ENCODE measurements around the gene GHSR. TPM values are rescaled to one million over a fixed set of nuclear protein-coding genes. Genes with fewer than 3 reads are reported as not detected.

GHSR gene
- total RNA-seq, 1 donor = not detected

DNA sequence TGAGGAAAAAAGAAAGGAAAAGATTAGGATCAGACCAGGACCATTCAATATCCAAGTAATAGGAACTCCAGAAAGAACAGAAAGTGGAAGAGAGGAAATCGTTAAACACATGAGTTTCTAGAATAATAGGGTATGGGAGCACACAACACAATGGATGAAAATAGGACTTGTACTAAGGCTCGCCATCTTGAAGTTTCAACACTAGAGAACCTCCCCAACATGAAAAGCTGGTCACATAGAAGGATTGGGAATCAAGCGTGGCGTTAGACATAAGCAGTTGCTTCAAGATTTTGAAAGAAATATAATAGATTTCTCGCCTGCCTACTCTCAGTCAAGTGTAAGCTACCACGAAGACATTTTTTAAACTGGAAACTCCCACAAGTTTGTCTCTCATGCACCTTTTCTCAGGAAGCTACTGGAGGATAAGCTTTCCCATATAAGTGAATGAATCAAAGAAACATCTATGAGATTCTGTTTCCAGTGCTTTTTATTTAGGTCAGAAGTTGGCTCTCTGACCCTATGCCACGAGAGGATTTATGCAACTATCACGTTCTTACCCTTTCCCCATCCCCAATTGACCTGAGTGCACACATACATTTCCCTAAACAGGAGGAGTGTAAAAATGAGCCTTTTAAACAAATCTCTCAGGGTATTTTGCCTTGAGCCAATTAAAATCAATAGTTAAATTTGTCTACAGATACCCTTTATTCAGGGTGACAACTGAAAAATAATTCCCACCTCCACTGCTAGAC is 45.2 kb downstream of the GHSR start:
- no peaks in the 10 kb centered on the region for H3K27me3 ChIP-seq (ENCODE audit: insufficient read depth, low read length)
- no peaks in the 10 kb centered on the region for H3K4me1 ChIP-seq (ENCODE audit: insufficient read depth, low read length)
- no peak overlapping the region for H3K4me3 ChIP-seq (ENCODE audit: low read length)
- no peaks in the 10 kb centered on the region for H3K9me3 ChIP-seq (ENCODE audit: low read depth, low read length)

GRCh38 chr3:172402090-172402489 is 46.2 kb downstream of the GHSR start:
- Histone ChIP-seq H3K4me3 (ENCODE audit: low read length) (no peak overlapping the region), H3K9me3 (ENCODE audit: low read depth, low read length) (no peaks in the 10 kb centered on the region)

DNA sequence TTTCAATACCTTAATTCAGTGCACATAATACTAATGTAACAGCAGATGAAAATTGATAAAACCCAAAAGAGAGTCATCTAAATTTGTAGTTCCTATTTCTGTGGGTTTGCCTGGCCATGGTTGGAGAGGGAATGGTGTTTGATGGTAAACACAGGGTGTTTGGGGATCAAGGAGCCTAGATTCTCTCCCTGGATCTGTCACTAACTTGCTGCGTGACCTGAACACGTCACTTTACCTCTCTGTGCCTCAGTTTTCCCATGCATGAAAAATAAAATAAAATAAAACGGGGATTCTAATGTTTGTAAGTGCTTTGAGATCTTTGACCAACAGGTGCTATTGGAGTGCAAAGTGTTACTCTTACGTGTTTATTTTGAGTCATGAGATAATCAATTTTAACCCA is 49.8 kb downstream of the GHSR start:
- no peaks in the 10 kb centered on the region for H3K9me3 ChIP-seq (ENCODE audit: low read depth, low read length)
- no peaks in the 10 kb centered on the region for H3K4me1 ChIP-seq (ENCODE audit: insufficient read depth, low read length)
- no peak overlapping the region for H3K4me3 ChIP-seq (ENCODE audit: low read length)
- no peaks in the 10 kb centered on the region for H3K27me3 ChIP-seq (ENCODE audit: insufficient read depth, low read length)

More at GRCh38 chr3:172402090-172402489, 46.2 kb downstream of the GHSR start:
- H3K4me1 ChIP-seq (ENCODE audit: insufficient read depth, low read length) = no peaks in the 10 kb centered on the region
- no peaks in the 10 kb centered on the region for H3K27me3 ChIP-seq (ENCODE audit: insufficient read depth, low read length)

DNA sequence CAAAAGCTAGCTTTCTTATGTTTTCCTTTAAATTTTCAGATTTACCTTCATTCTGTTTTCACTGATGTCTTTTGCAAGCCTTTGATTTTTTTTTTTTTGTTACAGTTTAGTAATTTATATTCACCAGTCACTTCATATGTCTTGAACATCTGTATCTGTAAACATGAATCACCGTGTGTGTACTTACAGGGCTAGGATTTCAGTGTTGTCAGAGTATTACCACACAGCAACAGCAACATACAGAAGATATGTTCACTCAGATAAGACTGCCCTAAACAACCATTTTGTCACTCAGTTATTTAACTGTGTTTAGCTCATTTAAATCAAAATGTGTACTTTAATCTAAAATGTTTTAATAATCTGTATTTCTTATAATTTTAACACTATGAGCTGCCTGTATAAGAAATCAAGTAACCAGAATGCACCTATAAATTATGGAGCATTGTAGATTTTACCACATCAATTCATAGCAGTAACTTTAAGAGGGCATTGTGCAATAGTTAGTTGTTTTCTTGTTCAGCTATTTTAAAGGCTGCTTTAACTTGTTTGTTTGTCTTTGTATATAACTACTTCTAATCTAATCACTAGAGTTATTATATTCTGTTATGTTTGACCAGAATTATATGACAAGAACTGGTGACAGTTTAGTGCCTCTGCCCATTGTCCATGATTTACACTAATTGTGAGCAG is 50.4 kb downstream of the GHSR start:
- Histone ChIP-seq H3K9me3 (ENCODE audit: low read depth, low read length) (no peaks in the 10 kb centered on the region), H3K4me1 (ENCODE audit: insufficient read depth, low read length) (no peaks in the 10 kb centered on the region), H3K4me3 (ENCODE audit: low read length) (no peak overlapping the region), H3K27me3 (ENCODE audit: insufficient read depth, low read length) (no peaks in the 10 kb centered on the region)

DNA sequence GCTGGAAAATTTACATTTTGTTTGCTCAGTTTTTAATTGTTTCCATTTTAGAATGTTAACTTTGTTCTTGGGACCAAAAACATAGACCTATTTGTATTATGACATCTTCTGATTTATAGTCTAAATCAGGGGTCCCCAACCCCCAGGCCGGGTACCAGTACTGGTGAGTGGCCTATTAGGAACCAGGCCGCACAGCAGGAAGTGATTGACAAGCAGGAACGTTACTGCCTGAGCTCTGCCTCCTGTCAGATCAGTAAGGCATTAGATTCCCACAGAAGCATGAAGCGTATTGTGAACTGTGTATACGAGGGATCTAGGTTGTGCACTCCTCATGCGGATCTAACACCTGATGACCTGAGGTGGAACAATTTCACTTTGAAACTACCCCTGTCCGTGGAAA is 51.9 kb downstream of the GHSR start:
- Histone ChIP-seq H3K9me3 (ENCODE audit: low read depth, low read length) (no peaks in the 10 kb centered on the region), H3K27me3 (ENCODE audit: insufficient read depth, low read length) (no peaks in the 10 kb centered on the region), H3K4me1 (ENCODE audit: insufficient read depth, low read length) (no peaks in the 10 kb centered on the region), H3K4me3 (ENCODE audit: low read length) (no peak overlapping the region)

DNA sequence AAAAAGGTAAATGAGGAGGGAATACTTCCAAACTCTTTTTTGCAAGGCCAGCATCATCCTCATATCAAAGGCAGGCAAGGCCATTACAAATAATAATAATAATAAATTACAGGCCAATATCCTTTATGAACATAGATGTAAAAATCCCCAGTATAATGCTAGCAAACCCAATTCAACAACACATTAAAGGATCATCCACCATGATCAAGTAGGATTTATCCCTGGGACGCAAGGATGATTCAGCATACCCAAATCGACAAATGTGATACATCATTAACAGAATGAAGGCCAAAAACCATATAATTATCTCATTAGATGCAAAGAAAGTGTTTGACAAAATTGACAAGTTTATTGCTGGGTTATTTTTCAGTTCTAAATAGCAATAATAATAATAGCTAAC is 53.6 kb downstream of the GHSR start:
- Histone ChIP-seq H3K4me3 (ENCODE audit: low read length) (no peak overlapping the region), H3K4me1 (ENCODE audit: insufficient read depth, low read length) (no peaks in the 10 kb centered on the region), H3K27me3 (ENCODE audit: insufficient read depth, low read length) (no peaks in the 10 kb centered on the region), H3K9me3 (ENCODE audit: low read depth, low read length) (no peaks in the 10 kb centered on the region)

Other genes with a start within 250 kb of the GHSR start
- 20.6 TPM for gene TNFSF10, start 75.0 kb upstream of the GHSR start, total RNA-seq

Measured in mononuclear cell (primary cell).